Mononuclear cell (primary cell): ENCODE data around the gene DENND11. TPM values are rescaled to one million over a fixed set of nuclear protein-coding genes. Genes with fewer than 3 reads are reported as not detected.

Experiments
- H3K27me3 ChIP-seq: 2 replicates; pipeline ENCODE4 v1.6.0; 2011; ENCODE audit warnings: low read length, control low read depth; ENCODE audit not compliant: insufficient read depth
- H3K4me1 ChIP-seq: 2 replicates; pipeline ENCODE4 v1.5.1; 2011; ENCODE audit warnings: mild to moderate bottlenecking, low read length, control low read depth; ENCODE audit not compliant: insufficient read depth
- H3K4me3 ChIP-seq: 2 replicates; pipeline ENCODE4 v1.5.1; 2011; ENCODE audit warnings: mild to moderate bottlenecking, low read length, moderate library complexity
- H3K9me3 ChIP-seq: 2 replicates; pipeline ENCODE4 v1.5.1; 2011; ENCODE audit warnings: low read depth, mild to moderate bottlenecking, control low read depth, low read length
- total RNA-seq: library from RNA; depleted of rRNA; stranded (reverse); fragments of >200 nt; gene quantifications from one replicate; pipeline ENCODE4 v1.2.3, GENCODE V29; 2012

Gene DENND11
- 46.7 TPM for total RNA-seq

GRCh38 chr7:141702047-141702567 lies at the start of gene DENND11:
Gene DENND11, minus strand, starts transcription at chr7:141702166. Its CDS starts 13 bp downstream, at chr7:141702153.
- H3K4me3 ChIP-seq, result peak within 1 kb of the TSS; percentile 55

GRCh38 chr7:141748396-141748795 lies 46.4 kb upstream of the DENND11 start:
- no peak overlapping the region for H3K4me3 ChIP-seq
- H3K4me1 ChIP-seq, result no peaks in the 10 kb centered on the region
- H3K27me3 ChIP-seq, result no peaks in the 10 kb centered on the region
- H3K9me3 ChIP-seq, result peaks cover 29% of the 10 kb centered on the region

More at GRCh38 chr7:141702047-141702567, at the start of gene DENND11:
- peaks cover 32% of the 10 kb centered on the region for H3K4me1 ChIP-seq
- peaks cover 12% of the 10 kb centered on the region for H3K27me3 ChIP-seq
- no peaks in the 10 kb centered on the region for H3K9me3 ChIP-seq

GRCh38 chr7:141744131-141744530 lies 42.2 kb upstream of the DENND11 start:
- Histone ChIP-seq H3K4me3 (no peak overlapping the region), H3K9me3 (no peaks in the 10 kb centered on the region), H3K4me1 (peaks cover 16% of the 10 kb centered on the region), H3K27me3 (no peaks in the 10 kb centered on the region)

GRCh38 chr7:141742229-141742628 lies 40.3 kb upstream of the DENND11 start:
- Histone ChIP-seq H3K4me3 (no peak overlapping the region), H3K9me3 (no peaks in the 10 kb centered on the region), H3K4me1 (peaks cover 26% of the 10 kb centered on the region)

GRCh38 chr7:141739250-141739649 lies 37.3 kb upstream of the DENND11 start:
- Histone ChIP-seq H3K9me3 (no peaks in the 10 kb centered on the region), H3K4me3 (no peak overlapping the region), H3K4me1 (peaks cover 30% of the 10 kb centered on the region), H3K27me3 (no peaks in the 10 kb centered on the region)

More at GRCh38 chr7:141742229-141742628, 40.3 kb upstream of the DENND11 start:
- H3K27me3 ChIP-seq, result no peaks in the 10 kb centered on the region

- H3K4me3 ChIP-seq, result peak overlapping the region; percentile 87
- no peaks in the 10 kb centered on the region for H3K9me3 ChIP-seq
- H3K27me3 ChIP-seq, result no peaks in the 10 kb centered on the region
- H3K4me1 ChIP-seq, result peaks cover 30% of the 10 kb centered on the region
Observed at GRCh38 chr7:141738592-141739013, 36.6 kb upstream of the DENND11 start.

- Histone ChIP-seq H3K9me3 (no peaks in the 10 kb centered on the region), H3K4me3 (peak within 1 kb of the TSS; percentile 87), H3K4me1 (peaks cover 30% of the 10 kb centered on the region), H3K27me3 (no peaks in the 10 kb centered on the region)
Observed at GRCh38 chr7:141737836-141738591, 36.0 kb upstream of the DENND11 start, which contains the start of gene SSBP1. Gene SSBP1, plus strand, starts transcription at chr7:141738358. Its CDS starts 809 bp downstream, at chr7:141739167.

- no peaks in the 10 kb centered on the region for H3K27me3 ChIP-seq
- H3K4me1 ChIP-seq, result peaks cover 30% of the 10 kb centered on the region
- H3K4me3 ChIP-seq, result peak overlapping the region; percentile 87
- no peaks in the 10 kb centered on the region for H3K9me3 ChIP-seq
Observed at GRCh38 chr7:141737118-141737835, 35.3 kb upstream of the DENND11 start.

- Histone ChIP-seq H3K4me1 (no peaks in the 10 kb centered on the region), H3K4me3 (no peak overlapping the region), H3K27me3 (no peaks in the 10 kb centered on the region), H3K9me3 (no peaks in the 10 kb centered on the region)
Observed at GRCh38 chr7:141731476-141732149, 29.6 kb upstream of the DENND11 start.

- H3K27me3 ChIP-seq, result no peaks in the 10 kb centered on the region
- H3K4me1 ChIP-seq, result no peaks in the 10 kb centered on the region
- no peak overlapping the region for H3K4me3 ChIP-seq
- no peaks in the 10 kb centered on the region for H3K9me3 ChIP-seq
Observed at GRCh38 chr7:141729020-141729419, 27.1 kb upstream of the DENND11 start.

- no peaks in the 10 kb centered on the region for H3K4me1 ChIP-seq
- H3K4me3 ChIP-seq, result no peak overlapping the region
- no peaks in the 10 kb centered on the region for H3K27me3 ChIP-seq
- H3K9me3 ChIP-seq, result no peaks in the 10 kb centered on the region
Observed at GRCh38 chr7:141722529-141722928, 20.6 kb upstream of the DENND11 start.

- H3K9me3 ChIP-seq, result no peaks in the 10 kb centered on the region
- no peaks in the 10 kb centered on the region for H3K4me1 ChIP-seq
- no peak overlapping the region for H3K4me3 ChIP-seq
- no peaks in the 10 kb centered on the region for H3K27me3 ChIP-seq
Observed at GRCh38 chr7:141717450-141717849, 15.5 kb upstream of the DENND11 start.

GRCh38 chr7:141715794-141716689 lies 14.1 kb upstream of the DENND11 start:
- no peaks in the 10 kb centered on the region for H3K9me3 ChIP-seq
- H3K27me3 ChIP-seq, result no peaks in the 10 kb centered on the region
- no peaks in the 10 kb centered on the region for H3K4me1 ChIP-seq
- no peak overlapping the region for H3K4me3 ChIP-seq

- Histone ChIP-seq H3K4me3 (no peak overlapping the region), H3K27me3 (no peaks in the 10 kb centered on the region), H3K4me1 (no peaks in the 10 kb centered on the region), H3K9me3 (no peaks in the 10 kb centered on the region)
Observed at GRCh38 chr7:141715018-141715417, 13.1 kb upstream of the DENND11 start.
